ENCODE results near the gene ADAD2.
"Not testable (repeated sequence)": the region's sequence is repeated elsewhere in the genome, so short reads cannot be mapped to it uniquely, and the experiment has no call there.

ADAD2 gene

GRCh38 chr16:84195201-84196093 lies 4.5 kb downstream of the ADAD2 start:
- DNase-seq (ENCODE audit: insufficient read length, low spot score) = no peak
- no peak for FAIRE-seq

DNA sequence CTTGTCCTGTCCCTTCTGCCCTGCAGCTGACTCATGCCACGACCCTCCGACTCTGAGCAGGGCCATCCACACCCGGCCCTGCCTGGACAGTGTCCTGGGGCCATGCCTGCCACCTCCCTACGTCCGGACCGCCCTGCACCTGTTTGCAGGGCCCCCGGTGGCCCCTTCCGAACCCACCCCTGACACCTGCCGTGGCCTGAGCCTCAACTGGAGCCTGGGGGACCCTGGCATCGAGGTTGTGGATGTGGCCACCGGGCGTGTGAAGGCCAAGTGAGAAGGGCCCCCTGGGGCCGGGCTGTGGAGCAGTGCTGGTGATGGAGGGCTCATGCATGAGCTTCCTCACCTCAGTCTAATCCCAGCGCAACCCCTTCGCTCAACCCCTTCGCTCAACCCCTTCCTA lies 5.1 kb downstream of the ADAD2 start:
- no peak for FAIRE-seq

GRCh38 chr16:84196727-84197394 lies 5.9 kb downstream of the ADAD2 start:
- FAIRE-seq (no peak), DNase-seq (ENCODE audit: insufficient read length, low spot score) (no peak)

More for the DNA sequence above, 5.1 kb downstream of the ADAD2 start:
- no peak for DNase-seq (ENCODE audit: insufficient read length, low spot score)

DNA sequence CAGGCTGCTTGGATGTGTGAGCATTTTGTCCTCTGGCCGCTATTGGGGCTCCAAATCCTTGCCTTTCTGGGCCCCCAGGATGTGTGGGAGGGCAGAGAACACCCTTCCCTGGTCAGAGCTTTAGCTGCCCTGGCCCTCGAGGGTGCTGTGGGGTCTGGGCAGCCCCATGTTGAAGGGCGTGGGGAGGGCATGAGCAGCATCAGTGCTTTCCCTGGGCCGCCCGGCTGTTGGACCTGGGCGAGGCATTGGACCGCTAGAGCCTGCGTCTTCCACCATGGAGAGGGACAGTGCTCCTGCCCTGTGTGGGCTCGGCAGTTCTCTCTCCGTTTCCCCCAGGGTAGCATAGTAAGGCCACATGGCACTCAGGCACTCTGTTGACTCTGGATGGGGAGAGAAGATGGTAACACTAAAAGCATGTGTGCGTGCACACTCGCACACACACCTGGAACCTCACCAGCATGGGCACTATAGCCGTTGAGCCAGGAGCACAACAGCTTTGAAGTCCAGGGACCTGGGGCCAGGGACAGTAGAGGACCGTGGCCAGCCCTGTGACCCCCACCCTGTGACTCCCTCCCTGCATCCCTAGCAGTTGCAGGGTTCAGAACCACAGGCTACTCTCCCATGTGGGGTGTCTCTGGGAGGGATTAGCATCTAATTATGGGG lies 6.6 kb downstream of the ADAD2 start:
- FAIRE-seq (peak; percentile 77), DNase-seq (ENCODE audit: insufficient read length, low spot score) (no peak)

GRCh38 chr16:84198401-84198800 lies 7.4 kb downstream of the ADAD2 start:
- no peak for FAIRE-seq
- no peak for DNase-seq (ENCODE audit: insufficient read length, low spot score)

- FAIRE-seq = no peak
- no peak for DNase-seq (ENCODE audit: insufficient read length, low spot score)
Observed at GRCh38 chr16:84199097-84199496, 8.1 kb downstream of the ADAD2 start.

GRCh38 chr16:84199861-84200260 lies 8.9 kb downstream of the ADAD2 start:
- DNase-seq (ENCODE audit: insufficient read length, low spot score) (no peak), FAIRE-seq (no peak)

- not testable (repeated sequence) for FAIRE-seq; DNase-seq (ENCODE audit: insufficient read length, low spot score)
Observed at GRCh38 chr16:84204551-84204950, 13.6 kb downstream of the ADAD2 start.

DNA sequence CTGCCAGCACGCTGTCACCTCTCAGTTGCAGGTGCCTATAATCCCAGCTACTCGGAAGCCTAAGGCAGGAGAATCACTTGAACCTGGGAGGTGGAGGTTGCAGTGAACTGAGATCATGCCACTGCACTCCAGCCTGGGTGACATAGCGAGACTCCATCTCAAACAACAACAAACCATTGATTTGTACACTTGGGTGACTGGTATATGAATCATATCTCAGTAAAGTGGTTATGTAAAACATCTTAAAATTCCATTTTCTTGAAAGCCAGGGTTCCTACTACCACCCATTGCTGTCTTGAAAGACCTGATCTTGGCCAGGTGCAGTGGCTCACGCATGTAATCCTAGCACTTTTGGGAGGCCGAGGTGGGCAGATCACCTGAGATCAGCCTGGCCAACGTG lies 14.2 kb downstream of the ADAD2 start:
- FAIRE-seq; DNase-seq (ENCODE audit: insufficient read length, low spot score): not testable (repeated sequence)

- FAIRE-seq (no peak), DNase-seq (ENCODE audit: insufficient read length, low spot score) (no peak)
Observed at GRCh38 chr16:84205976-84206691, 15.2 kb downstream of the ADAD2 start.

- no peak for DNase-seq (ENCODE audit: insufficient read length, low spot score)
Observed at GRCh38 chr16:84207251-84207650, 16.3 kb downstream of the ADAD2 start.

GRCh38 chr16:84207879-84208278 lies 16.9 kb downstream of the ADAD2 start:
- DNase-seq (ENCODE audit: insufficient read length, low spot score) (no peak), FAIRE-seq (no peak)

More at GRCh38 chr16:84207251-84207650, 16.3 kb downstream of the ADAD2 start:
- FAIRE-seq = no peak

GRCh38 chr16:84209989-84210388 lies 19.0 kb downstream of the ADAD2 start:
- DNase-seq (ENCODE audit: insufficient read length, low spot score) (no peak), FAIRE-seq (no peak)

DNA sequence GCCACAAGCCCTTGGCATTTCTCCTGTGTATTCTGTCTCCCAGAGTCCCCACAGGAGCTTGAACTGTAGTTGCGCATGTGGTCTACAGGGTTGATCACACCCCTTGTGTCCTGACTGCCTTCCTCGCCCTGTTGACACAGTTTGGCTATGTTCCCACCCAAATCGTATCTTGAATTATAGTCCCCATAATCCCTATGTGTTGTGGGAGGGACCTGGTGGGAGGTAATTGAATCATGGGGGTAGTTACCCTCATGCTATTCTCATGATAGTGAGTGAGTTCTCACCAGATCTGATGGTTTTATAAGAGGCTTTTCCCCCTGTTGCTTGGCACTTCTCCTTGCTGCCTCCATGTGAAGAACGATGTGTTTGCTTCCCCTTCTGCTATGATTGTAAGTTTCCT lies 21.2 kb downstream of the ADAD2 start:
- no peak for DNase-seq (ENCODE audit: insufficient read length, low spot score)
- no peak for FAIRE-seq

GRCh38 chr16:84212631-84213030 lies 21.7 kb downstream of the ADAD2 start:
- FAIRE-seq (no peak), DNase-seq (ENCODE audit: insufficient read length, low spot score) (no peak)

GRCh38 chr16:84214451-84215066 lies 23.6 kb downstream of the ADAD2 start:
- FAIRE-seq = no peak
- no peak for DNase-seq (ENCODE audit: insufficient read length, low spot score)

- no peak for DNase-seq (ENCODE audit: insufficient read length, low spot score)
- FAIRE-seq = no peak
Observed at GRCh38 chr16:84215531-84215930, 24.6 kb downstream of the ADAD2 start.

DNA sequence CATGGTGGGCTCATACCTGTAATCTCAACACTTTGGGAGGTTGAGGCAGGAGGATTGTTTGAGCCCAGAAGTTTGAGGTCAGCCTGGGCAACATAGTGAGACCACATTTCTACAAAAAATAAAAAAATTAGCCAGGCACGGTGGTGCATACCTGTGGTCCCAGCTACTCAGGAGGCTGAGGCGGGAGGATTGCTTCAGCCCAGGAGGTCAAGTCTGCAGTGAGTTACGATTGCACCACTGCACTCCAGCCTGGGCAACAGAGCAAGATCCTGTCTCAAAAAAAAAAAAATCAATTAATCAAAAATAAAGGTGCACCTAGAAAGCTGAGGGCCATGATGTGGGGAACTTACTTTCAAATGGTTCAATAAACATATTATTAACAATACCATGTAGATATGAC lies 25.2 kb downstream of the ADAD2 start:
- not testable (repeated sequence) for FAIRE-seq; DNase-seq (ENCODE audit: insufficient read length, low spot score)

GRCh38 chr16:84218176-84218823 lies 27.3 kb downstream of the ADAD2 start:
- no peak for FAIRE-seq

DNA sequence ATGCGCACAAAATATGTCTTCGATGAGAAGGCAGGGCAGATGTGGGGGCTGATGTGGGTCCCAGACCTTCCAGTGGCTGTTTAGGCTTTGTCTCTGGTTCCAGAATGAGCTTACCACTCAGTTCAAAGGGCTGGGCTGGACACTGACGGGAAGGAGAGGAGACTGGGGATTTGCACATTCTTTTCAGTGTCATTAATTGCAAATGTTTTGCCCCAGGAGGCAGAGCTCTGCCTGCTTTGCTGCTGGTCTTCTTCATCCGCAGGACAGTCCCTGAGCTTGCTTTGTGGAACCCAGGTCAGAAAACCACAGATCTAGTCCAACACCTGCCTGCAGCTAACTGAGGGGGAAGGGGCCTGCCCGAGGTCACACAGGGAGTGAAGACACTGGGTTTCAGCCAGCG lies 28.0 kb downstream of the ADAD2 start:
- no peak for DNase-seq (ENCODE audit: insufficient read length, low spot score)
- no peak for FAIRE-seq

More at GRCh38 chr16:84218176-84218823, 27.3 kb downstream of the ADAD2 start:
- DNase-seq (ENCODE audit: insufficient read length, low spot score) = no peak

Measured in HTR-8/SVneo (cell line).